Left ventricle myocardium superior (tissue), 1 donor: Measurements from ENCODE around the gene BFSP2. TPM values are rescaled to one million over a fixed set of nuclear protein-coding genes. Genes with fewer than 3 reads are reported as not detected.

Experiments
- ATAC-seq: fragments of 200-7000 bp; cut with Tn5 transposase; one replicate; pipeline ENCODE4 v1.9.1; 2020; ENCODE audit warnings: mild to moderate bottlenecking, moderate library complexity
- DNase-seq: peaks from one replicate; pipeline ENCODE4 v3.0.0-alpha.2; 2020
- intact Hi-C: fragments of 100-400 bp; cut with micrococcal nuclease; formaldehyde crosslinking; loops from one replicate; pipeline ENCODE4 v1.11.0; 2022
- total RNA-seq: library from RNA; stranded (reverse); fragmentation: NEBNext Ultra II Directional; extraction: Animal tissue kit (Norgen Biotek cat#: 25700); gene quantifications from one replicate; pipeline ENCODE4 v1.2.1, GENCODE V29; 2021
- donor health status: DM: no; HTN: yes; CAD: no; lungs with severe emphysema.

Gene BFSP2
- total RNA-seq, 1 donor from 2014 or later, result not detected

GRCh38 chr3:133445108-133445507 lies 45.3 kb downstream of the BFSP2 start:
- intact Hi-C loops, result no loop called here
- no peak for ATAC-seq
- DNase-seq, result no peak

GRCh38 chr3:133447750-133448477 lies 48.1 kb downstream of the BFSP2 start:
- ATAC-seq, result no peak
- intact Hi-C loops, result no loop called here
- DNase-seq, result no peak

GRCh38 chr3:133448478-133449122 lies 48.7 kb downstream of the BFSP2 start:
- DNase-seq (no peak), ATAC-seq (no peak)
- intact Hi-C loops, result no loop called here

GRCh38 chr3:133451309-133451708 lies 51.5 kb downstream of the BFSP2 start:
- no peak for ATAC-seq
- DNase-seq, result no peak
- intact Hi-C loops, result no loop called here

GRCh38 chr3:133452641-133453319 lies 52.9 kb downstream of the BFSP2 start:
- ATAC-seq (no peak), DNase-seq (no peak)
- intact Hi-C loops, result no loop called here

- intact Hi-C loops, result no loop called here
- ATAC-seq, result no peak
- no peak for DNase-seq
Observed at GRCh38 chr3:133453383-133453782, 53.5 kb downstream of the BFSP2 start.

- DNase-seq (no peak), ATAC-seq (no peak)
- intact Hi-C loops, result no loop called here
Observed at GRCh38 chr3:133455281-133455680, 55.4 kb downstream of the BFSP2 start.

GRCh38 chr3:133455960-133456359 lies 56.1 kb downstream of the BFSP2 start:
- intact Hi-C loops, result no loop called here
- DNase-seq, result no peak
- ATAC-seq, result no peak

- ATAC-seq (no peak), DNase-seq (no peak)
- intact Hi-C loops, result no loop called here
Observed at GRCh38 chr3:133457025-133457424, 57.2 kb downstream of the BFSP2 start.

GRCh38 chr3:133457465-133458067 lies 57.7 kb downstream of the BFSP2 start:
- DNase-seq (no peak), ATAC-seq (no peak)
- intact Hi-C loops, result no loop called here

- peak; percentile 97 for ATAC-seq
- intact Hi-C loops, result no loop called here
- DNase-seq, result peak; percentile 57
Observed at GRCh38 chr3:133459400-133459799, 59.5 kb downstream of the BFSP2 start.

- DNase-seq (no peak), ATAC-seq (no peak)
- intact Hi-C loops, result no loop called here
Observed at GRCh38 chr3:133460809-133461208, 61.0 kb downstream of the BFSP2 start.

- no peak for DNase-seq
- intact Hi-C loops, result no loop called here
- ATAC-seq, result no peak
Observed at GRCh38 chr3:133461291-133461690, 61.4 kb downstream of the BFSP2 start.

- intact Hi-C loops, result no loop called here
- ATAC-seq (no peak), DNase-seq (no peak)
Observed at GRCh38 chr3:133463347-133463860, 63.5 kb downstream of the BFSP2 start.

- intact Hi-C loops, result no loop called here
- no peak for ATAC-seq
- no peak for DNase-seq
Observed at GRCh38 chr3:133464573-133464972, 64.7 kb downstream of the BFSP2 start.

GRCh38 chr3:133466531-133467386 lies 66.9 kb downstream of the BFSP2 start:
- DNase-seq (peak; percentile 48), ATAC-seq (peak; percentile 46)
- intact Hi-C loops, result no loop called here

- intact Hi-C loops, result no loop called here
- ATAC-seq, result no peak
- no peak for DNase-seq
Observed at GRCh38 chr3:133467780-133468179, 67.9 kb downstream of the BFSP2 start.

GRCh38 chr3:133468251-133468721 lies 68.4 kb downstream of the BFSP2 start:
- no peak for ATAC-seq
- intact Hi-C loops, result no loop called here
- DNase-seq, result no peak
